ENCODE results near the gene HMGCR. TPM values are rescaled to one million over a fixed set of nuclear protein-coding genes. Genes with fewer than 3 reads are reported as not detected.

The HMGCR gene
- total RNA-seq, 4 donors from 2014 or later = 9.4 to 56.6 (median 12.3) TPM

DNA sequence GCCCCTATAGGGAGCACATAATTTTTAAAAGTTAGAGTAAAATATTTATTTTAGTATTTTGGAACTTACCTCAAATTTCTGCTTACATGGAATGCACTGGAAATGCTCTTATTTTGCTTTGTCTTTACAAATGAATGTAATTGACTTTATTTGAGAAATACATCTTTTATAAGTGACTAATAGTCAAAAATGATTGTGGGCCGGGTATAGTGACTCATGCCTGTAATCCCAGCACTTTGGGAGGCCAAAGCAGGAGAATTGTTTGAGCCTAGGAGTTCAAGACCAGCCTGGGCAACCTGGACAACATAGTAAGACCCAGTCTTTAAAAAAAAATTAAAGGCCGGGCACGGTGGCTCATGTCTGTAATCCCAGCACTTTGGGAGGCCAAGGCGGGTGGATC, 5.8 kb downstream of the HMGCR start:
- ATAC-seq (ENCODE audit: low FRiP score) (no peak), DNase-seq (ENCODE audit: low spot score) (no peak)
- no peak for TF ChIP-seq CTCF (IDR thresholded peaks at IDR 0.05)

- no peak for ATAC-seq (ENCODE audit: low FRiP score)
- no peak for TF ChIP-seq CTCF (IDR thresholded peaks at IDR 0.05)
- no peak for DNase-seq (ENCODE audit: low spot score)
Measured at GRCh38 chr5:75348241-75348640, 11.2 kb downstream of the HMGCR start.

DNA sequence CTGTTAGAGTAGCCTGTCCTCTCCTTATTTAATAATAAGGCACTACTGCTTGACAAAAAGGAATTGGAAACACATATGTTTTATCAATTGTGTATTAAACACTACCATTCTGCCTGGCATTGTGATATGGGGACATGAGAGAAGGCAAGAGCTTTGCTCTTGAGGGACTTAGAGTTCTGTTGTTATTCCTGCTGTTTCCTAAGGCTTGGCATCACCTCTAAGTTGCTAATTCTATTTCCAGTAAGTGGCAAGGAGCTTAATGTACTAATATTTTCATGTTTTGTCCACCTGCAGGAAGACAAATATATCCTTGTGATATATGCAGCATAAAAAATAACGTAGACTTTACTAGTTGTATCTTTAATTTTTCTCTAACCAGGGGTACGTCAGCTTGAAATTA, 12.6 kb downstream of the HMGCR start:
- TF ChIP-seq CTCF (IDR thresholded peaks at IDR 0.05) = no peak
- ATAC-seq (ENCODE audit: low FRiP score) (no peak), DNase-seq (ENCODE audit: low spot score) (no peak)

GRCh38 chr5:75351139-75351926, 14.3 kb downstream of the HMGCR start:
- TF ChIP-seq CTCF (IDR thresholded peaks at IDR 0.05) = no peak
- ATAC-seq (ENCODE audit: low FRiP score) (no peak), DNase-seq (ENCODE audit: low spot score) (no peak)

DNA sequence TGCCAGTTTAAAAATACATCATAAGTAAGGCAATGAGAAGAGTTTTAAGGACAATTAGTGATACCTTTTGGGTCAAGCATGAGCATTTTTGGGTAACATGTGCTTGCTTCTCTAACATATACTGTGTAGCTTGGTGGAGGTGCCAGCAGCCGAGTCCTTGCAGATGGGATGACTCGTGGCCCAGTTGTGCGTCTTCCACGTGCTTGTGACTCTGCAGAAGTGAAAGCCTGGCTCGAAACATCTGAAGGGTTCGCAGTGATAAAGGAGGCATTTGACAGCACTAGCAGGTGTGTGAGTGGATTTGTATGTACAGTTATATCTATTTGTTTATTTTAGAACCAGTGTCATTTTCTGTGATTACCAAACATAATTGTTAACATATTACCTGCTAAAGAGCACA, 18.2 kb downstream of the HMGCR start:
- DNase-seq (ENCODE audit: low spot score) = no peak
- no peak for ATAC-seq (ENCODE audit: low FRiP score)
- no peak for TF ChIP-seq CTCF (IDR thresholded peaks at IDR 0.05)

GRCh38 chr5:75356719-75357118, 19.7 kb downstream of the HMGCR start:
- DNase-seq (ENCODE audit: low spot score) = no peak
- no peak for TF ChIP-seq CTCF (IDR thresholded peaks at IDR 0.05)
- ATAC-seq (ENCODE audit: low FRiP score) = no peak

- DNase-seq (ENCODE audit: low spot score) (no peak), ATAC-seq (ENCODE audit: low FRiP score) (no peak)
- TF ChIP-seq CTCF (IDR thresholded peaks at IDR 0.05) = no peak
Measured at GRCh38 chr5:75358117-75358516, 21.1 kb downstream of the HMGCR start.
